ENCODE measurements around the gene GGTA1. TPM values are rescaled to one million over a fixed set of nuclear protein-coding genes. Genes with fewer than 3 reads are reported as not detected.

The GGTA1 gene
- total RNA-seq (ENCODE audit: low replicate concordance) = 0.12 and 0.15 TPM in 2 replicates

DNA sequence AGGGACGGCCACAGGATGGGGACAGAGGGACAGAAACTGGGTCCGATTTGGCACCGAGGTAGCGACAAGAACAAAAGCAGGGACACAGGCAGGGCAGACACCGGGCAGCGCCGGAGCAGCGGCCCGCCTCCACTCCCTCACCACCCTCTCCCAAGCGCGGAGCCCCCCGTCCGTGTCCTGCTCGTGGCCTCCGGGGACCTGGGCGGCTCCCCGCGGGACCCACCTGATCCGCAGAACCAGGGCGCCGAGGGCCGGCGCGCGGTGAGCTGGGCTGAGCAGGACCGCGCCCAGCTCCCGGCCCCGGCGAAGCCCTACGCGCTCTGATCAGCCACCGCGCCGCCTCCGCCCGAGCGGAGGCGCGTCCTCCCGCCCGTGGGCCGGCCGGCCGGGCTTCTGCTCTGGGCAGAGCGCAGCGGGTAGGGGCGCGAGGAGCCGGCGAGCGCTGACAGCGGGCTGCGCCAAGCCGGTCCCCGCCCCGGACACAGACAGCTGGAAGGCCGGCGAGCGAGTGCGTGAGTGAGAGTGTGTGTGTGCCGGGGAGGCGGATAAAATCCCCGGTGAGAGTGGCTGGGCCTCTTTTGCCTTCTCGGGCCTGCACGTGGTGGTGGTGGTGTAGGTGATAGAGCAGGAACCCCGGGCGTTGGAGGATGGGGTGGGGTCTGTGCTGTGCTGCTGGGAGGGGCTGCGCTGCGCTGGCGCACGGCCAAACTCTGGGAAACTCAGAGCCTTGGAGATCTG, at the start of gene GGTA1:
GGTA1 (minus strand) TSS at position 418 of the 738 bp plus-strand sequence. CDS start 31,922 bp downstream, outside the sequence.

Other genes with a start within 250 kb of the GGTA1 start
- 662 and 996 TPM in 2 replicates for gene GSN, start 231.7 kb downstream of the GGTA1 start, total RNA-seq (ENCODE audit: low replicate concordance)
- 123 and 146 TPM in 2 replicates for gene STOM, start 129.6 kb downstream of the GGTA1 start, total RNA-seq (ENCODE audit: low replicate concordance)
- 7.7 and 34.0 TPM in 2 replicates for gene DAB2IP, start 151.8 kb upstream of the GGTA1 start, total RNA-seq (ENCODE audit: low replicate concordance)